Stimulated activated naive B cell treated with anti-CD40 and anti-IgM and Interleukin-4, amounts not matched to agents 10 μg/mL and 1 μg/mL and 100 μg/mL, for 72 hours (primary cell): ENCODE results near the gene IKZF2.

Source experiments
- ATAC-seq, 2 donors: fragments of 150-1000 bp; cut with Tn5 transposase; replicated peaks; 2 replicates each; pipeline ENCODE4 v1.10.0; 2021; ENCODE audit warnings: moderate library complexity in 1 of 2
- DNase-seq: peaks from one replicate; pipeline ENCODE4 v3.0.0; 2021
- H3K27ac Mint-ChIP-seq: one replicate; pipeline ENCODE4 v1.8.0; 2022; ENCODE audit warnings: mild to moderate bottlenecking, mixed read lengths
- H3K27me3 Mint-ChIP-seq, 2 donors: one replicate each; pipeline ENCODE4 v1.8.0; 2022; ENCODE audit warnings: mixed read lengths in 2 of 2
- H3K36me3 Mint-ChIP-seq, 2 donors: one replicate each; pipeline ENCODE4 v1.8.0; 2022; ENCODE audit warnings: mixed read lengths in 2 of 2, mild to moderate bottlenecking in 1 of 2
- H3K4me1 Mint-ChIP-seq, 2 donors: one replicate each; pipeline ENCODE4 v1.8.0; 2022; ENCODE audit warnings: mixed read lengths in 2 of 2, mild to moderate bottlenecking in 1 of 2
- H3K4me3 Mint-ChIP-seq, 2 donors: one replicate each; pipeline ENCODE4 v1.8.0; 2022; ENCODE audit warnings: mild to moderate bottlenecking in 2 of 2, mixed read lengths in 2 of 2, moderate library complexity in 1 of 2
- H3K9me3 Mint-ChIP-seq, 2 donors: one replicate each; pipeline ENCODE4 v1.8.0; 2022; ENCODE audit warnings: mixed read lengths in 2 of 2, mild to moderate bottlenecking in 1 of 2

IKZF2 gene

DNA sequence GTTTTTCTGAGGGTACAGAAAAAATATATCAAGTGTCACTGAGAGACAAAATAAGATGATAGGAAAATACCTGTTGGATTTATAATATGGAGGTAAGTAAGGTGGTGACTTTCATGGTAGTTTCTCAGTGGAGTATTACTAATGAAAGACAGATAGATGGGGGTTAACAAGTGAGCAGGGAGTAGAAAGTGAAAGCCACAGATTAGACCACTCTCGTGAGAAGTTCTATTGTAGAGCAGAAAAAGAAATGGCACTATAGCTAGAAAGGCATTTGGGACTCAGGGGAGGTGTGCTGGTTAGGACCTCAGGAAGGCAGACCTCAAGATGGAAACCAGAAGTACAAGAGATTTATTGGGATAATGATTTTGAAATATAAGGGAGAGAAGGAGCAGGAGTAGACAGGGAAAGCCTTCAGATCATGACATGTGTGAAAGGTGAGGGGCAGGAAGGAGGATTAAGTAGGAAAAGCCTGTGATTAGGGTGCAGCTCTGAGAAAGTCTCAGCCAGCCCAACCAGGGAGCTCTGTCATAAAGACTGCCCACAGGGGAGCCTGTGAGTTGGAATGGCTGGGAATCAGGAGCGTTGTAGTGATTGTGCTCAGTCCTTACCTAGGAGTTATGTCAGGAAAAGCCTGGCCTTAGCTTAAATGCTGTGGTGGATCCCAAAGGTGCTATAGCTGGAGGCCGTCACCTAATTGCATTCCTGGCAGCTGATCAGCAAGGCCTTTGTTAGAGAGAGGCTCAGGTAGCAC, 198.1 kb downstream of the IKZF2 start:
- H3K9me3 Mint-ChIP-seq, result no peaks in the 10 kb centered on the region
- peaks cover 6 to 7% of the 10 kb centered on the region in 2 donors for H3K4me1 Mint-ChIP-seq
- H3K36me3 Mint-ChIP-seq, result peaks cover 20 to 21% of the 10 kb centered on the region in 2 donors
- no peaks in the 10 kb centered on the region for H3K27me3 Mint-ChIP-seq
- H3K4me3 Mint-ChIP-seq, result no peak overlapping the region
- DNase-seq, result no peak
- ATAC-seq, result peak; percentile 31 to 39
- no peak overlapping the region for H3K27ac Mint-ChIP-seq

DNA sequence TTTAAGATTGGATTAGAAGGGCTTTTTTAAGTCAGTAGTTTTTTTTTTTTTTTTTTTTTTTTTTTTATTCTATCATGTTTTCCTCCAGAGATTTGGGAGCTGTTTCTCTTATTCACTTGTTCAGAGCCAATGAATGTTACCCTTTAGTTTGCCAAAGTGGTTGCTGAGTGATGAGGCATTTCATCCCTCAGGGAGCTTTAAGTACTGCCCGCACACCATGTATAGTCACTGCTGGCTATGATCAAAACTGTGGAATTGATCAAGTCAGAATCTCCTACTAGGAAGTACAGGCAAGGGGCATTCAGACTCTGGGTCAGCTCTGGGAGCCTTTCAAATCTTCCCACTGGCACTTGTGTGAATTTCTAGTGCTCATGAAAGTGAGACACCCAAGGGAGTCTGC, 201.6 kb downstream of the IKZF2 start:
- Mint-ChIP-seq H3K4me1 (peaks cover 5 to 7% of the 10 kb centered on the region in 2 donors), H3K36me3 (peaks cover 20 to 21% of the 10 kb centered on the region in 2 donors), H3K27ac (no peak overlapping the region), H3K27me3 (no peaks in the 10 kb centered on the region), H3K9me3 (no peaks in the 10 kb centered on the region), H3K4me3 (no peak overlapping the region)
- ATAC-seq (no peak), DNase-seq (no peak)
